HepG2 (cell line): ENCODE measurements around the gene LRRC3. TPM values are rescaled to one million over a fixed set of nuclear protein-coding genes. Genes with fewer than 3 reads are reported as not detected.

Experiments
- ATAC-seq: fragments of 200-7000 bp; cut with Tn5 transposase; 3 replicates; pipeline ENCODE4 v1.9.1; 2020; ENCODE audit warnings: mild to moderate bottlenecking, moderate library complexity
- BruUV-seq: library from RNA; stranded (reverse); fragments of 400-500 nt; replicated peaks from 2 replicates; lab custom pipeline; 2021; lab: Mats Ljungman, UMichigan
- CTCF ChIA-PET: fragments of 300-600 bp; formaldehyde crosslinking; extraction: SDS; loops from one replicate; lab custom pipeline; 2021; ENCODE audit warnings: low total read pairs, inconsistent platforms, low intra/inter-chr PET ratio; lab: Yijun Ruan, JAX
- POLR2A ChIA-PET: fragments of 350-600 bp; sonication (Branson Sonifier 250); formaldehyde crosslinking; loops from one replicate; lab custom pipeline; 2020; ENCODE audit warnings: antibody characterized with exemption, inconsistent platforms; lab: Yijun Ruan, JAX
- DNase-seq: peaks from one replicate; pipeline ENCODE4 v3.0.0-alpha.2; 2015; ENCODE audit warnings: low spot score
- FAIRE-seq: peaks from 3 replicates; lab custom pipeline; 2011; peaks lifted over from hg19 to GRCh38; lab: Jason Lieb, UNC
- H2AFZ ChIP-seq: one replicate; pipeline ENCODE4 v1.6.1; 2011; ENCODE audit warnings: low read length, inconsistent platforms
- H3K27ac ChIP-seq: fragments of 300-600 bp; 3 replicates; pipeline ENCODE4 v1.8.0; 2011; ENCODE audit warnings: mixed run types, mild to moderate bottlenecking, mixed read lengths, low read length, inconsistent platforms; ENCODE audit not compliant: insufficient read depth; ENCODE audit errors: extremely low read length
- H3K27me3 ChIP-seq, 2 experiments: fragments of 200-600 bp in 1 of 2; 2 replicates in 1 of 2; 3 replicates in 1 of 2; pipeline versions ENCODE4 v1.6.0 to v1.8.0; 2011; ENCODE audit warnings: low read length in 2 of 2, mild to moderate bottlenecking in 2 of 2, moderate library complexity in 2 of 2, inconsistent platforms in 1 of 2; ENCODE audit not compliant: insufficient read depth in 2 of 2, control insufficient read depth in 1 of 2
- H3K36me3 ChIP-seq, 2 experiments: fragments of 200-600 bp in 1 of 2; replicated peaks in 1 of 2; 2 replicates in 1 of 2; 3 replicates in 1 of 2; pipeline versions ENCODE4 v1.5.1 to v1.8.0; 2011; ENCODE audit warnings: low read length in 2 of 2, inconsistent platforms in 1 of 2; ENCODE audit not compliant: insufficient read depth in 2 of 2, control insufficient read depth in 1 of 2
- H3K4me1 ChIP-seq: 2 replicates; pipeline ENCODE4 v1.5.1; 2012; ENCODE audit warnings: low read length, inconsistent platforms; ENCODE audit not compliant: insufficient read depth
- H3K4me2 ChIP-seq: 2 replicates; pipeline ENCODE4 v1.6.0; 2011; ENCODE audit warnings: low read depth, low read length, inconsistent platforms
- H3K4me3 ChIP-seq, 3 experiments: fragments of 200-600 bp in 1 of 3; sonication (generic), shearing (Covaris generic) in 1 of 3; replicated peaks in 1 of 3; 2 replicates each; pipeline ENCODE4 v1.5.1; 2011 to 2016; ENCODE audit warnings: low read length in 3 of 3, inconsistent platforms in 2 of 3, low read depth in 2 of 3, mild to moderate bottlenecking in 2 of 3, control low read depth in 1 of 3, mixed read lengths in 1 of 3; ENCODE audit not compliant: insufficient read depth in 1 of 3
- H3K79me2 ChIP-seq: one replicate; pipeline ENCODE4 v1.6.1; 2011; ENCODE audit warnings: low read length, inconsistent platforms; ENCODE audit not compliant: insufficient read depth
- H3K9ac ChIP-seq: 2 replicates; pipeline ENCODE4 v1.6.0; 2011; ENCODE audit warnings: mild to moderate bottlenecking, low read depth, low read length, inconsistent platforms; ENCODE audit not compliant: insufficient read depth
- H3K9me3 ChIP-seq: 2 replicates; pipeline ENCODE4 v1.5.1; 2012; ENCODE audit warnings: mild to moderate bottlenecking, low read length
- H4K20me1 ChIP-seq: 2 replicates; pipeline ENCODE4 v1.6.0; 2011; ENCODE audit warnings: inconsistent platforms, mild to moderate bottlenecking, low read length, moderate library complexity; ENCODE audit not compliant: insufficient read depth
- AHDC1 ChIP-seq: sonication (generic); formaldehyde crosslinking; IDR thresholded peaks from 2 replicates; pipeline ENCODE4 v1.5.1; 2020; ENCODE audit warnings: mild to moderate bottlenecking, missing genetic modification reagents, borderline replicate concordance
- HES4 ChIP-seq: sonication (generic); formaldehyde crosslinking; IDR thresholded peaks from 2 replicates; pipeline ENCODE4 v1.9.0; 2021; ENCODE audit warnings: mild to moderate bottlenecking, missing genetic modification reagents, borderline replicate concordance
- HMGXB4 ChIP-seq, 2 experiments: sonication (generic) in 1 of 2; formaldehyde crosslinking in 1 of 2; IDR thresholded peaks; 2 replicates each; pipeline versions ENCODE4 v1.4.0 to v1.6.1; 2018 to 2020; ENCODE audit warnings: missing genetic modification reagents in 2 of 2, borderline replicate concordance in 1 of 2, low read depth in 1 of 2, mild to moderate bottlenecking in 1 of 2, missing biosample characterization in 1 of 2
- NFATC3 ChIP-seq: sonication (generic); formaldehyde crosslinking; IDR thresholded peaks from 2 replicates; pipeline ENCODE4 v1.5.1; 2020; ENCODE audit warnings: mild to moderate bottlenecking, missing genetic modification reagents
- RFX1 ChIP-seq: fragments of 450-650 bp; IDR thresholded peaks from 2 replicates; pipeline ENCODE4 v1.6.1; 2017
- SRSF1 ChIP-seq: fragments of 200-400 bp; formaldehyde crosslinking; optimal IDR thresholded peaks from 2 replicates; pipeline ENCODE3; 2017; ENCODE audit warnings: mild to moderate bottlenecking, low read depth, low read length, moderate library complexity
- ZNF326 ChIP-seq: sonication (generic); formaldehyde crosslinking; IDR thresholded peaks from 2 replicates; pipeline ENCODE4 v1.4.0; 2020; ENCODE audit warnings: missing genetic modification reagents, borderline replicate concordance
- ZNF362 ChIP-seq: sonication (generic); formaldehyde crosslinking; IDR thresholded peaks from 2 replicates; pipeline ENCODE4 v1.4.0; 2020; ENCODE audit warnings: missing genetic modification reagents, mild to moderate bottlenecking, borderline replicate concordance
- WGBS: methylation state at CpG from one replicate; pipeline ENCODE4 v1.1.6; 2017; ENCODE audit warnings: low lambda C conversion rate; 5-methylcytosine and 5-hydroxymethylcytosine counted together
- in situ Hi-C: cut with HindIII; loops from 2 replicates; pipeline ENCODE4 v1.10.0; 2017; ENCODE audit warnings: low pct_unique_long_range_greater_than_20kb; ENCODE audit not compliant: extremely low pct_ligation_motif_present
- intact Hi-C: fragments of 100-400 bp; cut with micrococcal nuclease; formaldehyde crosslinking; loops from one replicate; pipeline ENCODE4 v1.10.0; 2022; ENCODE audit not compliant: unreplicated experiment
- polyA plus RNA-seq, 8 experiments: library from polyadenylated mRNA; depleted of rRNA in 3 of 8; stranded (reverse) in 7 of 8; unstranded in 1 of 8; fragments of >200 nt; fragmentation: Illumina TruSeq in 4 of 8; extraction: Trizol in 4 of 8; gene quantifications; 2 replicates each; pipeline versions ENCODE4 v1.2.1 to v1.2.3, GENCODE V29; 2011 to 2016; ENCODE audit warnings: low read depth in 4 of 8, missing spikeins in 1 of 8, mixed read lengths in 1 of 8; ENCODE audit not compliant: insufficient read depth in 1 of 8
- total RNA-seq, 5 experiments: library from RNA; depleted of rRNA; stranded (reverse); fragments of >200 nt; fragmentation: Illumina TruSeq; extraction: Trizol; gene quantifications; 2 replicates each; pipeline ENCODE4 v1.2.3, GENCODE V29; 2016; ENCODE audit warnings: low read depth in 1 of 5

The LRRC3 gene
- total and polyA plus RNA-seq, 2 of the 13 experiments (the other 11 are each of a cell fraction or from before 2014, with no cell fraction given) = 4.8 to 16.5 TPM

- Histone ChIP-seq H4K20me1 (no peaks in the 10 kb centered on the region), H3K36me3 (no peaks in the 10 kb centered on the region), H3K9me3 (0 out of 2 replicates have a peak, but pooled peaks cover 7% of the 10 kb centered on the region), H3K4me2 (no peak overlapping the region), H2AFZ (no peak overlapping the region), H3K9ac (no peak overlapping the region), H3K27ac (no peak overlapping the region), H3K27me3 (no peaks in the 10 kb centered on the region), H3K4me1 (no peaks in the 10 kb centered on the region)
- WGBS = 25% methylated on average over 7 of the region's 7 CpGs
- FAIRE-seq = no peak
- no peak for DNase-seq
- BruUV-seq = no TSS peak
- intact Hi-C loops = no loop called here
- ATAC-seq = no peak
- no peak for TF ChIP-seq NFATC3 (CRISPR knock-in tag)
- TF ChIP-seq, all 625 proteins: peak for 0
- no peaks in the 10 kb centered on the region for H3K79me2 ChIP-seq
- POLR2A ChIA-PET = no interaction called here
- CTCF ChIA-PET = no interaction called here
- in situ Hi-C loops = no loop called here
- no peak overlapping the region for H3K4me3 ChIP-seq
Measured at GRCh38 chr21:44407493-44407892, 47.8 kb upstream of the LRRC3 start.

- Histone ChIP-seq H3K27ac (no peak overlapping the region), H4K20me1 (no peaks in the 10 kb centered on the region), H3K9ac (no peak overlapping the region), H3K79me2 (no peaks in the 10 kb centered on the region), H3K27me3 (no peaks in the 10 kb centered on the region), H3K4me3 (no peak overlapping the region), H2AFZ (no peak overlapping the region), H3K9me3 (0 out of 2 replicates have a peak, but pooled peaks cover 7% of the 10 kb centered on the region), H3K4me1 (no peaks in the 10 kb centered on the region), H3K4me2 (no peak overlapping the region), H3K36me3 (no peaks in the 10 kb centered on the region)
- DNase-seq (no peak), ATAC-seq (no peak), FAIRE-seq (no peak)
- intact Hi-C loops (no loop called here), in situ Hi-C loops (no loop called here)
- 67% methylated on average over 15 of the region's 15 CpGs for WGBS
- no TSS peak for BruUV-seq
- POLR2A ChIA-PET = no interaction called here
- CTCF ChIA-PET = no interaction called here
- TF ChIP-seq ZNF362 (CRISPR knock-in tag) (no peak), HMGXB4 (CRISPR knock-in tag; IDR thresholded peaks at IDR 0.05; ENCODE audit: borderline replicate concordance in 1 of 2, low read depth in 1 of 2) (no peak), AHDC1 (CRISPR knock-in tag) (no peak), SRSF1 (no peak), RFX1 (no peak), ZNF326 (CRISPR knock-in tag) (no peak), HES4 (CRISPR knock-in tag) (no peak)
Measured at GRCh38 chr21:44408226-44408625, 47.1 kb upstream of the LRRC3 start.
